ENCODE data around the gene C10orf143. TPM values are rescaled to one million over a fixed set of nuclear protein-coding genes. Genes with fewer than 3 reads are reported as not detected.

Gene C10orf143
- total RNA-seq, 1 experiment from 2014 or later, result 1.6 TPM

GRCh38 chr10:130020651-130021382, 89.8 kb downstream of the C10orf143 start:
- Mint-ChIP-seq H3K4me1 (no peaks in the 10 kb centered on the region), H3K9me3 (peaks cover 4% of the 10 kb centered on the region; the same call in 1 of the 2 replicates), H3K4me3 (no peak overlapping the region), H3K27ac (no peak overlapping the region), H3K27me3 (ENCODE audit: low read depth) (0 out of 2 replicates have a peak, but pooled peaks cover 3% of the 10 kb centered on the region), H3K36me3 (no peaks in the 10 kb centered on the region)
- DNase-seq (ENCODE audit: low spot score) (no peak), ATAC-seq (no peak)
- CTCF ChIA-PET, result interaction anchor here (0.7 to 1.4 kb wide), 2 partner anchors 24 to 138 kb away, joined by 3 to 5 read pairs; no protein-coding TSS in a partner anchor
- no peak for TF ChIP-seq GABPB1 (CRISPR knock-in tag; IDR thresholded peaks at IDR 0.05)
- TF ChIP-seq NFE2L1 (CRISPR knock-in tag; IDR thresholded peaks at IDR 0.05), result no peak
- TF ChIP-seq MAX (CRISPR knock-in tag; IDR thresholded peaks at IDR 0.05), result no peak
- TF ChIP-seq NR1H2 (CRISPR knock-in tag; IDR thresholded peaks at IDR 0.05), result no peak
- no peak for TF ChIP-seq RORB (CRISPR knock-in tag; IDR thresholded peaks at IDR 0.05)
- no peak for TF ChIP-seq ATF6 (CRISPR knock-in tag; IDR thresholded peaks at IDR 0.05)
- TF ChIP-seq AFF4 (CRISPR knock-in tag; IDR thresholded peaks at IDR 0.05; ENCODE audit: borderline replicate concordance), result no peak
- TF ChIP-seq ZNF416 (CRISPR knock-in tag; IDR thresholded peaks at IDR 0.05), result no peak
- no peak for TF ChIP-seq ZNF232 (CRISPR knock-in tag; IDR thresholded peaks at IDR 0.05)
- TF ChIP-seq TEAD4 (CRISPR knock-in tag; IDR thresholded peaks at IDR 0.05), result no peak
- no peak for TF ChIP-seq E2F5 (CRISPR knock-in tag; IDR thresholded peaks at IDR 0.05)
- TF ChIP-seq PREB (CRISPR knock-in tag; IDR thresholded peaks at IDR 0.05; ENCODE audit: borderline replicate concordance), result no peak
- TF ChIP-seq ZBTB21 (CRISPR knock-in tag; IDR thresholded peaks at IDR 0.05; ENCODE audit: borderline replicate concordance), result no peak
- TF ChIP-seq FOXP1 (CRISPR knock-in tag; IDR thresholded peaks at IDR 0.05; ENCODE audit: borderline replicate concordance), result no peak
- TF ChIP-seq ZBTB43 (CRISPR knock-in tag; IDR thresholded peaks at IDR 0.05), result no peak
- TF ChIP-seq ZNF425 (CRISPR knock-in tag; conservative IDR thresholded peaks at IDR 0.05), result no peak
- POLR2A ChIA-PET, result no interaction called here

Data from WTC11 (cell line).